Endothelial cell of umbilical vein (primary cell): ENCODE results near the gene ZBP1. TPM values are rescaled to one million over a fixed set of nuclear protein-coding genes. Genes with fewer than 3 reads are reported as not detected.

Experiments
- BruUV-seq: library from RNA; stranded (reverse); fragments of 400-500 nt; replicated peaks from 2 replicates; lab custom pipeline; 2021; lab: Mats Ljungman, UMichigan
- CTCF ChIA-PET: fragments of 300-600, 350-600 bp; sonication (Branson Sonifier 250); formaldehyde crosslinking; loops from one replicate; lab custom pipeline; 2021; ENCODE audit warnings: antibody characterized with exemption, inconsistent platforms; lab: Charles Lee
- POLR2A ChIA-PET: fragments of 300-600, 350-600 bp; sonication (Branson Sonifier 250); formaldehyde crosslinking; loops from one replicate; lab custom pipeline; 2021; ENCODE audit warnings: antibody characterized with exemption, inconsistent platforms; lab: Charles Lee
- DNase-seq: peaks from one replicate; pipeline ENCODE4 v3.0.0-alpha.2; 2011; ENCODE audit warnings: low read depth, low spot score
- FAIRE-seq: peaks from 2 replicates; lab custom pipeline; 2011; peaks lifted over from hg19 to GRCh38; lab: Jason Lieb, UNC
- H2AFZ ChIP-seq: 2 replicates; pipeline ENCODE4 v1.6.0; 2012; ENCODE audit warnings: low read depth, low read length, control low read depth, inconsistent platforms
- H3K27ac ChIP-seq: 2 replicates; pipeline ENCODE4 v1.5.1; 2011; ENCODE audit warnings: low read depth, mild to moderate bottlenecking, control low read depth, low read length, moderate library complexity; ENCODE audit not compliant: insufficient read depth
- H3K27me3 ChIP-seq, 2 experiments: 2 replicates each; pipeline versions ENCODE4 v1.6.0 to v1.6.1; 2011; ENCODE audit warnings: low read length in 2 of 2, mixed read lengths in 1 of 2; ENCODE audit not compliant: control insufficient read depth in 2 of 2, insufficient read depth in 2 of 2
- H3K36me3 ChIP-seq, 2 experiments: 2 replicates in 1 of 2; 3 replicates in 1 of 2; pipeline ENCODE4 v1.5.1; 2011; ENCODE audit warnings: low read length in 2 of 2, mild to moderate bottlenecking in 1 of 2, moderate library complexity in 1 of 2; ENCODE audit not compliant: control insufficient read depth in 2 of 2, insufficient read depth in 2 of 2; ENCODE audit errors: extremely low read depth in 1 of 2
- H3K4me1 ChIP-seq: 3 replicates; pipeline ENCODE4 v1.5.1; 2011; ENCODE audit warnings: mild to moderate bottlenecking, low read length; ENCODE audit not compliant: control insufficient read depth, insufficient read depth; ENCODE audit errors: extremely low read depth
- H3K4me2 ChIP-seq: 2 replicates; pipeline ENCODE4 v1.6.1; 2011; ENCODE audit warnings: low read length, control low read depth, mixed read lengths; ENCODE audit not compliant: insufficient read depth
- H3K4me3 ChIP-seq, 3 experiments: fragments of 200-600 bp in 1 of 3; sonication (generic), shearing (Covaris generic) in 1 of 3; replicated peaks in 1 of 3; 2 replicates each; pipeline ENCODE4 v1.5.1; 2011 to 2016; ENCODE audit warnings: control low read depth in 3 of 3, low read length in 3 of 3, mild to moderate bottlenecking in 2 of 3, inconsistent platforms in 1 of 3, low read depth in 1 of 3, moderate library complexity in 1 of 3; ENCODE audit not compliant: insufficient read depth in 1 of 3
- H3K79me2 ChIP-seq: 2 replicates; pipeline ENCODE4 v1.6.0; 2012; ENCODE audit warnings: low read length, inconsistent platforms; ENCODE audit not compliant: control insufficient read depth, insufficient read depth
- H3K9ac ChIP-seq: replicated peaks from 2 replicates; pipeline ENCODE3; 2011; ENCODE audit warnings: low read length, control low read depth; ENCODE audit not compliant: insufficient read depth; ENCODE audit errors: extremely low read depth
- H3K9me1 ChIP-seq: replicated peaks from 3 replicates; pipeline ENCODE4 v1.6.0; 2011; ENCODE audit warnings: mild to moderate bottlenecking, low read length; ENCODE audit not compliant: control insufficient read depth, insufficient read depth; ENCODE audit errors: extremely low read depth
- H3K9me3 ChIP-seq: replicated peaks from 2 replicates; pipeline ENCODE4 v1.5.1; 2012; ENCODE audit warnings: low read length, inconsistent platforms; ENCODE audit not compliant: control insufficient read depth, insufficient read depth
- H4K20me1 ChIP-seq: replicated peaks from 2 replicates; pipeline ENCODE3; 2011; ENCODE audit warnings: mild to moderate bottlenecking, low read length; ENCODE audit not compliant: control insufficient read depth, insufficient read depth; ENCODE audit errors: extremely low read depth
- EZH2 ChIP-seq: IDR thresholded peaks from 2 replicates; pipeline ENCODE4 v1.6.1; 2012; ENCODE audit warnings: borderline replicate concordance, low read depth, mild to moderate bottlenecking, moderate library complexity, low read length, inconsistent platforms; ENCODE audit not compliant: severe bottlenecking
- GATA2 ChIP-seq: IDR thresholded peaks from 2 replicates; pipeline ENCODE4 v1.7.0; 2011; ENCODE audit warnings: low read depth, mild to moderate bottlenecking, moderate library complexity, mixed read lengths, low read length; ENCODE audit not compliant: insufficient read length, insufficient read depth
- JUN ChIP-seq: IDR thresholded peaks from 2 replicates; pipeline ENCODE4 v1.6.1; 2011; ENCODE audit warnings: borderline replicate concordance, low read depth; ENCODE audit not compliant: insufficient read length, insufficient read depth
- MAX ChIP-seq: IDR thresholded peaks from 2 replicates; pipeline ENCODE4 v1.6.1; 2011; ENCODE audit not compliant: insufficient read depth, insufficient read length
- POLR2A ChIP-seq: IDR thresholded peaks from 2 replicates; pipeline ENCODE4 v1.6.1; 2012; ENCODE audit warnings: low read depth, mild to moderate bottlenecking, control low read depth, low read length
- POLR2AphosphoS5 ChIP-seq: IDR thresholded peaks from 2 replicates; pipeline ENCODE4 v1.6.1; 2012; ENCODE audit warnings: low read depth, mild to moderate bottlenecking, control low read depth, low read length, moderate library complexity; ENCODE audit not compliant: insufficient read depth
- dilution Hi-C: fragments of 300-500 bp; cut with MboI; formaldehyde crosslinking; loops from one replicate; pipeline ENCODE4 v1.15.0; 2019; ENCODE audit warnings: low sequenced_read_pairs; ENCODE audit not compliant: extremely low pct_ligation_motif_present
- intact Hi-C: fragments of 100-400 bp; cut with micrococcal nuclease; formaldehyde crosslinking; loops from one replicate; pipeline ENCODE4 v1.10.0; 2022
- polyA plus RNA-seq, 4 experiments: library from polyadenylated mRNA; depleted of rRNA in 3 of 4; stranded (reverse) in 3 of 4; unstranded in 1 of 4; fragments of >200 nt; gene quantifications; 2 replicates each; pipeline versions ENCODE4 v1.2.1 to v1.2.3, GENCODE V29; 2011 to 2012; ENCODE audit warnings: missing spikeins in 1 of 4
- total RNA-seq: library from RNA; stranded (reverse); gene quantifications from 2 replicates; pipeline ENCODE4 v1.2.3, GENCODE V29; 2021

The ZBP1 gene
- total and polyA plus RNA-seq, 2 donors (not counting 3 experiments of a cell fraction or from before 2014, with no cell fraction given): not detected

GRCh38 chr20:57593134-57593886 is 26.9 kb downstream of the ZBP1 start:
- no TSS peak for BruUV-seq
- dilution Hi-C loops (no loop called here), intact Hi-C loops (loop anchor here (5.0 kb wide), 1 partner anchor 211 kb away; no protein-coding TSS in a partner anchor)
- no peaks in the 10 kb centered on the region for H3K4me1 ChIP-seq
- no peaks in the 10 kb centered on the region for H3K9me1 ChIP-seq
- H3K36me3 ChIP-seq: no peaks in the 10 kb centered on the region
- H2AFZ ChIP-seq: no peak overlapping the region
- H3K27ac ChIP-seq: no peak overlapping the region
- no peaks in the 10 kb centered on the region for H3K9me3 ChIP-seq
- H4K20me1 ChIP-seq: no peaks in the 10 kb centered on the region
- H3K27me3 ChIP-seq: no peaks in the 10 kb centered on the region
- no peak overlapping the region for H3K4me2 ChIP-seq
- H3K4me3 ChIP-seq: no peak overlapping the region
- POLR2A ChIA-PET: no interaction called here
- TF ChIP-seq GATA2: no peak
- TF ChIP-seq POLR2A: no peak
- no peak for TF ChIP-seq JUN
- no peak for TF ChIP-seq POLR2AphosphoS5
- no peak for TF ChIP-seq MAX
- no peak for TF ChIP-seq EZH2
- FAIRE-seq (no peak), DNase-seq (no peak)
- no peak overlapping the region for H3K9ac ChIP-seq
- CTCF ChIA-PET: interaction anchor here (1.0 to 2.0 kb wide), 4 partner anchors 26 to 586 kb away, joined by 3 to 9 read pairs (median 7); no protein-coding TSS in a partner anchor
- no peaks in the 10 kb centered on the region for H3K79me2 ChIP-seq
